ENCODE results near the gene SFTPB.

SFTPB gene

GRCh38 chr2:85647823-85648526 lies 20.0 kb downstream of the SFTPB start:
- DNase-seq (ENCODE audit: low spot score) = no peak
- CTCF ChIA-PET = interaction anchor here (0.8 to 2.6 kb wide), 4 partner anchors 8 to 31 kb away, joined by 3 to 17 read pairs (median 4); no protein-coding TSS in a partner anchor
- TF ChIP-seq CTCF (conservative IDR thresholded peaks at IDR 0.05; ENCODE audit: low read depth) = no peak
- POLR2A ChIA-PET (ENCODE audit: low non-redundant PET) = no interaction called here
- H3K27ac ChIP-seq = no peak overlapping the region

GRCh38 chr2:85646166-85646565 lies 21.8 kb downstream of the SFTPB start:
- ChIA-PET CTCF (interaction anchor here (0.6 to 1.4 kb wide), 2 partner anchors 9 to 25 kb away, joined by 3 to 7 read pairs; no protein-coding TSS in a partner anchor), POLR2A (ENCODE audit: low non-redundant PET) (no interaction called here)
- DNase-seq (ENCODE audit: low spot score) = no peak
- no peak for TF ChIP-seq CTCF (conservative IDR thresholded peaks at IDR 0.05; ENCODE audit: low read depth)
- H3K27ac ChIP-seq = no peak overlapping the region

DNA sequence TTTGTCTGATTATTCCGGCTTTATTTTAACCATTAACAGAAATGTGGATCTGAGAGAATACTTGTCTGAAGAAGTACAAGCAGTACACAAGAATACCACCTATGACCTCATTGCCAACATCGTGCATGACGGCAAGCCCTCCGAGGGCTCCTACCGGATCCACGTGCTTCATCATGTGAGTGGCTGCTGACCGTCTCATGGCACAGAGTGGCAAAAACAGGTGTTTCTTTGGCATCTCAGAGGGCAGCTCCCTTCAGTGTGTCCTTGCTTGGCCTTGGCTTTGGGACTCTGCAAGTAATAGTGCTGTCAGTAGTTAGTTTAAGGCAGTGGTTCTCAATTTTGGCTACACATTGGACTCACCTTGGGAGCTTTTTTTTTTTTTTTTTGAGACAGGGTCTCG lies 23.1 kb downstream of the SFTPB start:
- POLR2A ChIA-PET (ENCODE audit: low non-redundant PET) = no interaction called here
- no peak for DNase-seq (ENCODE audit: low spot score)
- H3K27ac ChIP-seq = no peak overlapping the region
- TF ChIP-seq CTCF (conservative IDR thresholded peaks at IDR 0.05; ENCODE audit: low read depth) = no peak
- CTCF ChIA-PET = no interaction called here

DNA sequence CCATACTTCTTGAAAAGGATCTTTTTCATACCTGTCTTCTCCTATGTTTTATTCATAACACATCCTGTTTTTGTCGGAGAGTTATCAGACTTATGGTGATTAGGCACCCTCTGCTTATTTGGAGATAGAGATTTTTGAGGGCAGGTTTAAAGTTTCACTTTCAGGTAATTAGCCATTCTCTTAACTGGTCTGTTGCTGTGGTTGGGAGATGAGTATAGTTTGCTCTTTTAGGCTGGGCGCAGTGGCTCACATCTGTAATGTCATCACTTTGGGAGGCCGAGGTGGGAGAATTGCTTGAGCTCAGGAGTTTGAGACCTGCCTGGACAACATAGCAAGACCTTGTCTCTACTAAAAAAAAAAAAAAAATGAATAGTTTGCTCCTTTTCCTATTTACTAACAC lies 25.3 kb downstream of the SFTPB start:
- H3K27ac ChIP-seq = no peak overlapping the region
- no peak for DNase-seq (ENCODE audit: low spot score)
- ChIA-PET POLR2A (ENCODE audit: low non-redundant PET) (no interaction called here), CTCF (interaction anchor here (0.6 kb wide), 1 partner anchor 516 kb away, joined by 6 read pairs; no protein-coding TSS in a partner anchor)
- TF ChIP-seq CTCF (conservative IDR thresholded peaks at IDR 0.05; ENCODE audit: low read depth) = no peak

- no peak overlapping the region for H3K27ac ChIP-seq
Measured at GRCh38 chr2:85635636-85636035, 32.4 kb downstream of the SFTPB start.

GRCh38 chr2:85635011-85635410 lies 33.0 kb downstream of the SFTPB start:
- no peak for DNase-seq (ENCODE audit: low spot score)
- ChIA-PET CTCF (interaction anchor here (0.7 kb wide), 1 partner anchor 477 kb away, joined by 3 read pairs; no protein-coding TSS in a partner anchor), POLR2A (ENCODE audit: low non-redundant PET) (no interaction called here)
- TF ChIP-seq CTCF (conservative IDR thresholded peaks at IDR 0.05; ENCODE audit: low read depth) = no peak
- H3K27ac ChIP-seq = no peak overlapping the region

More at GRCh38 chr2:85635636-85636035, 32.4 kb downstream of the SFTPB start:
- no peak for DNase-seq (ENCODE audit: low spot score)
- POLR2A ChIA-PET (ENCODE audit: low non-redundant PET) = interaction anchor here (0.5 kb wide), 1 partner anchor 60 kb away, joined by 4 read pairs; no protein-coding TSS in a partner anchor
- TF ChIP-seq CTCF (conservative IDR thresholded peaks at IDR 0.05; ENCODE audit: low read depth) = no peak
- CTCF ChIA-PET = interaction anchor here (0.7 to 3.0 kb wide), 2 partner anchors 14 to 15 kb away, joined by 6 to 17 read pairs; no protein-coding TSS in a partner anchor

All from RWPE1 (cell line).